ENCODE data around the gene KPNA4.

DNA sequence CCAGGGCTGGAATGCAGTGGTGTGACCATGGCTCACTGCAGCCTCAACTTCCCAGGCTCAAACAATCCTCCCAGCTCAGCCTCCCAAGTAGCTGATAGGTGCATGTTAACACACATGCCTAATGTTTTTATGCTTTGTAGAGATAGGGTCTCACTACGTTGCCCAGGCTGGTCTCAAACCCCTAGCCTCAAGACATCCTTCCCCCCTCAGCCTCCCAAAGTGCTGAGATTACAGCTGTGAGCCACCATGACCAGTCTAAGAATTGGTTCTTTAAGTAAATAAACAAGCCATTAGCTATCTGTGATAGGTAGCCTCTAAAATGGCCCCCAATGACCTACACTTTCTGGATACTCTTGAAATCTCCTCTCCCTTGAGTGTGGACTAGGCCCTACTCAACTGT lies 119.5 kb downstream of the KPNA4 start:
- no peak for TF ChIP-seq EZH2 (IDR thresholded peaks at IDR 0.05; ENCODE audit: insufficient read depth, poor library complexity, severe bottlenecking)
- no peak for TF ChIP-seq EZH2phosphoT487 (IDR thresholded peaks at IDR 0.05; ENCODE audit: insufficient read depth, low read depth)

Data from GM23248 (cell line).